NCI-H2107 treated with DMSO at 0.1 percent for 48 hours (cell line): ENCODE results near the gene SLC28A1.
"Not testable (repeated sequence)": the region's sequence is repeated elsewhere in the genome, so short reads cannot be mapped to it uniquely, and the experiment has no call there.

ENCODE experiments used
- DNase-seq: peaks from one replicate; lab custom pipeline; 2025; ENCODE audit not compliant: unreplicated experiment; lab: John Stamatoyannopoulos, UW

Gene SLC28A1

DNA sequence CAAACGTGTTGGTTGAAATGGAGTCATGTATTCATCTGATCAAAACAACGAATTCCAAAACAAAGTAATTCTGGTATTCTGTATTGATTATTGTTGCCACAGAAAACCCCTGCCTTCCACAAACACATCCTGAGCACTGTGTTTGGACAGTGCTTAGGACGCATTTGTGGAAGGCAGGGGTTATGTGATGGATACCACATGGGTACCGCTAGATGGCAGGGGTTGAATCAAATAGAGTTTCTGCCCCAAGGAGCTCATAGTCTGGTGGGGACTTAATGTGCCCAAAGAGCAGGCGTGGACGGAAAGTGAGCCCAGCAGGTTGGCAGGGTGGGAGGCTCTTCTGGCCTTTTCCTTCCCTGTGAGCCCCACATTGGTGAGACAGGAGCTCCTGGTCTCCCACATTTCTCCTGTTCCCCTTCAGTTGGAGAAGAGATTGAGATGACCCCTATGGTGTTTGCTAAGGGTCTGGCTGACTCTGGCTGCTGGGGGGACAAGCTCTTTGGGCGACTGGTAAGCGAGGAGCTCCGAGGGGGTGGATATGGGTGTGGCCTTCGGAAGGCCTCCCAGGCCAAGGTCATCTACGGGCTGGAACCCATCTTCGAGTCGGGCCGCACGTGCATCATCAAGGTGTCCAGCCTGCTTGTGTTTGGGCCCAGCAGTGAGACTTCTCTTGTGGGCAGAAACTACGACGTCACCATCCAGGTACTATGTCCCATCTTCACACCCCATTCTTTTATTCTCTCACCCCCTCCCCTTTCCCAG lies 22.1 kb upstream of the SLC28A1 start:
- no peak for DNase-seq

DNA sequence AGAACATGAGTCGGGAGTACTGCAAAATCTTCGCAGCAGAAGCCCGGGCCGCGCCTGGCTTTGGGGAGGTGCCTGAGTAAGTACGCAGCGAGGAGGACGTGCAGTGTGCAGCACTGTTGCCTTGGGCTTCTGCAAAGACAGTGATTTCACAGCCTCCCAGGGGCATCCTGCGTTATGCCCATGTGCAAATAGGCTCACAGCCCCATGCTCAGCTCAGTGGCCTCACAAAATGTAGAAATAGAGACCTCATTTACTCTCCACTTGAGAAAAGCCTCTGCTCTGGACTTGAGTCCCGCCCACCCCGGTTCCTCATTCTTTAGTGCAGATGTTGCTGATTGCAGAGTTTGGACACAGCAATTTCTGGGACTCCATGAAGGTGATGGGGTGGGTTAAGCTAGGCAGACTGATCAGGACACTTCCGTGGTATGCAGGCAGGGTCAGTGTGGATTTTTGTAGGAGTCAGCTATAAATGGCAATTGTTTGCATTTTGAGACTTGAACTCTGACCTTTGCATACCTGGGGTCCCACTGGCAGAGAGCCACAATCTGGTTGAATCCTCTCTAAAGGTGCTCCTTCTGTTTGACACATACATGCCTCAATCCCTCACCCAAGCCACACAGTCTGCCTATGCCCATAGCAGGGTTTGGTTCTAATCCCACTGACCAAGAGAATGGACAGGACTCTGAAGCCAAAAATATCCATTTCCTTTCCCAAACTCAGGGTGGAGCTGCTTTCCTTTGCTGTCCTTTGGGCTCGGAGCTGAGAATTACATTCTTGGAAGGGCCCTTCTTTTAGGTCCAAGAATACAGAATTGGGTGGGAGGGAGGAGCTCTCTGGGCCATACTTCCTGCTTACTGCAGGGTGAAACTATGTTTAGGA lies 20.7 kb upstream of the SLC28A1 start:
- DNase-seq = no peak

GRCh38 chr15:84864444-84864795 lies 20.0 kb upstream of the SLC28A1 start:
- no peak for DNase-seq

- no peak for DNase-seq
Observed at GRCh38 chr15:84865074-84865569, 19.3 kb upstream of the SLC28A1 start.

DNA sequence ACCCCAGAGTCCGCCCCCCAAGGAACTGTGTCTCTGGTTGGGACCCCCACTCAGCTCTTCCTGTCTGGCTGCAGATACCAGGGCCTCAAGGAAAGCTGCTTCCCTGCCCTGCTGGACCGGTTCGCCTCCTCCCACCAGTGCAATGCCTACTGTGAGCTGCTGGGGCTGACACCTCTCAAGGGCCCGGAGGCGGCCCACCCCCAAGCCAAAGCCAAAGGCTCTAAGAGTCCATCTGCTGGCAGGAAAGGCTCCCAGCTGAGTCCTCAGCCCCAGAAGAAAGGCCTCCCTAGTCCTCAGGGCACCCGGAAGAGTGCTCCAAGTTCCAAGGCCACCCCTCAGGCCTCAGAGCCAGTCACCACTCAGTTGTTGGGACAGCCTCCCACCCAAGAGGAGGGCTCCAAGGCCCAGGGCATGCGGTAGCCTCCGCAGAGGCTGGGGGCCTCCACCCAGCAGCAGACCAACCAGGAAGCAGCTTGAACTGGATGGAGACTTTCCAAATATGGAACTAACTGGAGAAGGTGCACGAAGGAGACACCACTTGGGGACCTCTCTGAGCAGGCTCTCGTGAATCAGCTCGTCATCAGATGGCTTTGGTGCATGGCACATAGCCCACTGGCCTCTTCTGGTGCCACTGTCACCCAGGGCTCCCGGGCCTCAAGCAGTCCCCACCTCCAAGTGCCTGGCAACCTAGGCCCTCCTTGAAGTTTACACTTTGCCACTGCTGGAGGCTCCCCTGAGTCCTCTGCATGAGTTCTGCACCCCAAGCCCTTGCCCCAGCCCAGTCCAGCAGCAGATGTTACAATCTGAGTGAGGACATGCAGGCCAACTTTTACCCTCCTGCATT lies 16.2 kb upstream of the SLC28A1 start:
- DNase-seq = no peak

DNA sequence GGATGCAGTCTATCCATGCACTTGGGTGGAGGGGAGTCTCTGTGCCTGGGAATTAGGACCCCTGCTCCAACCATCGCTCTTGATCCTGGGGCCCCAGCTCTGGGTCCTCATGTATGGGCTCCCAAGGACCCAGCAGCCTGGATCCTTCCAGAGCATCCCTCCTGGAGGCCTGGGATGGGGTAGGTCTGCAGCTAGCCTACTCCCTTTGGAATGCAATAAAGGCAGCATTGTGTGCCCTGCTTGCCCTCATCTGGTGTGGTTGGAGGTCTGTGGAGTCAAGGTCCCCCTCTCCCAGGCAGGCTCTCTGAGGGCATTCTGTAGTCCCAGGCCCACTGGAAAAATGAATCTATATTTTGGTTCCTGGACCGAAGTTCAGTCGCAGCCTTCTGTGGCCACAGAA lies 15.0 kb upstream of the SLC28A1 start:
- no peak for DNase-seq

- DNase-seq = no peak
Observed at GRCh38 chr15:84871428-84871985, 13.0 kb upstream of the SLC28A1 start.

GRCh38 chr15:84872009-84872910 lies 12.2 kb upstream of the SLC28A1 start:
- DNase-seq = no peak

- no peak for DNase-seq
Observed at GRCh38 chr15:84873997-84874396, 10.5 kb upstream of the SLC28A1 start.

DNA sequence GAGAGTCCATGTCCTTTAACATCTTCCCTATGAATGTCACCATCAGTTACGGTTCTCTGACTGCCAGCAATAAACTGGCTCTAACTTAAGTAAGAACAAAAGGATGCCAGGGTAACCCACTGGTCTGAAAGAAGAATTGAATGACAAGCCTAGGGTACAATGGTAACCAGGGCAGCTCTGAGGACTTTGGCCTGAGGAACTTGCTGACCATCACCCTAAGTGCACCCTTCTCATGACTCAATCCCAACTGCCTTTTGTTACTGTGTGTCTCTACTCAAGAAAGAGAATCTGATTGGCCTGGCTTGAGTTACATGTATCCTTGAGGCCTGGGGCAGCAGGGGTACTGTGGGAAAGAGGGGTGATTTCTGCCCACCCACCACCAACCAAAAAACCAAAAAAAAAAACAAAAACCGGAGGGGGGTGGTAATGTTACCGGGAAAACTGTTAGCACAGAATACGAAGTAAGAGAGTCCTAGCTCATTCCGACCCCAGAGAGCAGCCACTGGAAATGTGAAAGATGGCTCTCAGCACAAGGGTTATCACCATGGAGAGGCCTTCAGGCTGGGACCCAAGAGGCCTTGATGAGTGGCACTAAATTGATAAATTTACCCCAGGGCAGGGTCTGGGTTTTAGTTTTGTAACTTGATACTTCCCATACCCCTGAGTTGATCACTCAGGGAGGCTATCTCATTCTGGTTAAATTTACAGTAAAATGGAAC lies 9.3 kb upstream of the SLC28A1 start:
- DNase-seq = no peak

DNA sequence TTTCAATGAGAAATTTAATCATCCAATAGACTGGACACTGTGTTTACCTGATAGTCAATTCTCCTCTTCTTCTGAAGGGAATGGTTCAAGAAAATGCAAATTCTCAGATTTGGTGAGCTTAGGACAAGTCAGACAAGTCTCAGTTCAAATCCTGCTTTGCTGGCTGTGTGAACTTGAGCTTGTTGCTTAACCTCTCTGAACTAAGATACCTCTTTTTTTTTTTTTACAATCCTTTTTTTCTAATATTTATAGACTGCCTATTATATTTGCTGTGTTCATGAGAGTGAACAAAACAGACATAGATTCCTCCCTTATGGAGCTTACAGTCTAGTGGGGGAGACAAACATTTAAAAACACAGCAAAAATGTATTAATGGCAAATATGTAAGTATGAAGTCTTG lies 8.2 kb upstream of the SLC28A1 start:
- DNase-seq = no peak

DNA sequence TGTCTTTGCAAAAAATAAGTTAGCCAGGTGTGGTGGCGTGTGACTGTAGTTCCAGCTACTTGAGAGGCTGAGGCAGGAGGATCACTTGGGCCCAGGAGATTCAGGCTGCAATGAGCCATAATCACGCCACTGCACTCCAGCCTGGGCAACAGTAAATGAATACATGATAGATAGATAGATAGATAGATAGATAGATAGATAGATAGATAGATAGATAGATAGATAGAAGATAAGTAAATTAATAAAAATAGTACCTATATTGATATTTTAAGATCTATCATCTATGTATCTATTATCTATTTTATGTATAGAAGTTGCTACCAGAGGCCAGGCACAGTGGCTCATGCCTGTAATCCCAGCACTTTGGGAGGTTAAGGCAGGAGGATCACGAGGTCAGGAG lies 6.8 kb upstream of the SLC28A1 start:
- DNase-seq = not testable (repeated sequence)

DNA sequence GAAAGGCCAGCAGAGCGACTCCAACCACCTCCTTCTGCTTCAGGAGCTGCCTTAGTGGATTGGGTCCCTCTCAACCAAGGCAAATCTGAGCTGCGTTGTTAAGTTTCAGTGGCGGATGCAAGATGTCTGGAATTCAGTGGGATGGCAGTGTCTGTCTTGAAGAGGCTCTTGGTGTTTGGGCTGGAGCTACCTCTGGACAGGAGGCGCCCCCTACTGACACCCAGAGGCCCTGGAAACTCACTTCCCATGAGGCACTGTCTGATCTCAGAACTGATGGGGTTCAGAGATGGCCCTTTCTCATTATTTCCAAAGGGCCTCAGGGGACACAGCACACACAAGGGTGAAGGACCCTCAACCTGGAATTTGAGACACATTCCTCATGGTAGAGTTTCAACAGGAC lies 6.0 kb upstream of the SLC28A1 start:
- peak; percentile 16 for DNase-seq

DNA sequence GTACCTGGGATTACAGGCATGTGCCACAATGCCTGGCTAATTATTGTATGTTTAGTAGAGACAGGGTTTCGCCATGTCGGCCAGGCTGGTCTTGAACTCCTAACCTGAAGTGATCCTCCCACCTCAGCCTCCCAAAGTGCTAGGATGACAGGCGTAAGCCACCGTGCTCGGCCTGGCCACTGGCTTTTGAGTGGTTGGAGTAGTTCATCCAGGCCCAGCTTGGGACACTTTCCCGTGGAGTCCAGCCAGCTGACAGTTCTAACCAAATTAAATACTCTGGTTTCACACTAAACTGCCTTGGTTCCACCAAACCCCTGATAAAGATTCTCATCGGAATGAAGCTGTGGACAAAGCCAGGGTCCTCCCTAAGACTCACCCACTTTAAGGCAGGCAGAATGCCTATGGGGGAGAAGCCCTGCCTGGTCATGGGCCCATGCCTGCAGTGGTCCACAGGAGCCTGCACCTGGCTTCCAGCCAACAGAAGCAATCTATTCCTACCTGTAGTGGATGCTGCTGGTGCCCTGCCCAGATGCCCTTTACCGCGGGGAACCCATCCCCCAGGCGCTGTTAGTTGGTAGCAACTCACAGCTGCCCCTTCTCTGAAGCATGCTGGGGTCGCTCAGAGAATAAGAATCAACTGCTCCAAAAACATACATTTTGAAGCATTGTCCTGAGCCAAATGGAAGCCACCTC lies 5.2 kb upstream of the SLC28A1 start:
- DNase-seq = no peak

- DNase-seq = no peak
Observed at GRCh38 chr15:84880007-84880406, 4.5 kb upstream of the SLC28A1 start.

- DNase-seq = no peak
Observed at GRCh38 chr15:84880822-84881519, 3.5 kb upstream of the SLC28A1 start.

- no peak for DNase-seq
Observed at GRCh38 chr15:84881520-84881830, 3.0 kb upstream of the SLC28A1 start.

DNA sequence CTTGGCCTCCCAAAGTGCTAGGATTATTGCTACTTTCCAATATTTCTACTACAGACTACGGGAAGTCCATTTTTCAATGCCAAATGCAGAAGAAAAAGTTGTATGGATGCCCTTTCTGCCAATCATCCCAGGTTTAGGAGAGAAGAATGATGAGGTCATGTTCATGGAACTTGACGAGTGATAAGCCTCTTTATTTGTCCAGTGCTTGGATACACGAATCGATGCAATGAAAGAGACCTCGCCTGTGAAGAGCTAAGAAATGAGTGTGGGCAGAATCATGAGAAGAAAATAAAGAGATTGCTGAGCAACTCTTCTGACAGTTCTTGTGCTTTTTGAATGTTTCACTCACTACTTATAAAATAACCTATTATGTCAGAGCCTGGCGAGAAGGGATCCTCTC lies 996 bp upstream of the SLC28A1 start:
- DNase-seq = no peak
